Panc1 (cell line): Measurements from ENCODE around the gene ERMARD.

Experiments used
- POLR2AphosphoS5 ChIP-seq: IDR thresholded peaks from 2 replicates; pipeline ENCODE4 v1.6.1; 2012; ENCODE audit warnings: mild to moderate bottlenecking, low read depth, low read length, moderate library complexity
- REST ChIP-seq, 2 experiments: IDR thresholded peaks; 2 replicates each; pipeline ENCODE4 v1.6.1; 2011 to 2012; ENCODE audit warnings: low read depth in 2 of 2, control low read depth in 1 of 2, low read length in 1 of 2, mild to moderate bottlenecking in 1 of 2, moderate library complexity in 1 of 2; ENCODE audit not compliant: insufficient read depth in 1 of 2
- SIN3A ChIP-seq: IDR thresholded peaks from 2 replicates; pipeline ENCODE4 v1.6.1; 2012; ENCODE audit warnings: low read depth, mild to moderate bottlenecking, low read length, moderate library complexity, borderline replicate concordance; ENCODE audit not compliant: insufficient read depth
- TCF7L2 ChIP-seq: IDR thresholded peaks from 2 replicates; pipeline ENCODE4 v1.6.1; 2011; ENCODE audit warnings: mild to moderate bottlenecking, low read depth, low read length, inconsistent platforms
- TF ChIP-seq, protein P1 (sequence below): fragments of 450-650 bp; IDR thresholded peaks from 2 replicates; pipeline ENCODE4 v1.5.1; 2017; ENCODE audit warnings: mild to moderate bottlenecking

GRCh38 chr6:169738976-169739529 is 12.4 kb upstream of the ERMARD start:
- TF ChIP-seq POLR2AphosphoS5 (no peak), SIN3A (no peak), REST (IDR thresholded peaks at IDR 0.05; ENCODE audit: insufficient read depth in 1 of 2, low read depth in 2 of 2, low read length in 1 of 2) (no peak), TCF7L2 (no peak)
- TF ChIP-seq, protein P1, sequence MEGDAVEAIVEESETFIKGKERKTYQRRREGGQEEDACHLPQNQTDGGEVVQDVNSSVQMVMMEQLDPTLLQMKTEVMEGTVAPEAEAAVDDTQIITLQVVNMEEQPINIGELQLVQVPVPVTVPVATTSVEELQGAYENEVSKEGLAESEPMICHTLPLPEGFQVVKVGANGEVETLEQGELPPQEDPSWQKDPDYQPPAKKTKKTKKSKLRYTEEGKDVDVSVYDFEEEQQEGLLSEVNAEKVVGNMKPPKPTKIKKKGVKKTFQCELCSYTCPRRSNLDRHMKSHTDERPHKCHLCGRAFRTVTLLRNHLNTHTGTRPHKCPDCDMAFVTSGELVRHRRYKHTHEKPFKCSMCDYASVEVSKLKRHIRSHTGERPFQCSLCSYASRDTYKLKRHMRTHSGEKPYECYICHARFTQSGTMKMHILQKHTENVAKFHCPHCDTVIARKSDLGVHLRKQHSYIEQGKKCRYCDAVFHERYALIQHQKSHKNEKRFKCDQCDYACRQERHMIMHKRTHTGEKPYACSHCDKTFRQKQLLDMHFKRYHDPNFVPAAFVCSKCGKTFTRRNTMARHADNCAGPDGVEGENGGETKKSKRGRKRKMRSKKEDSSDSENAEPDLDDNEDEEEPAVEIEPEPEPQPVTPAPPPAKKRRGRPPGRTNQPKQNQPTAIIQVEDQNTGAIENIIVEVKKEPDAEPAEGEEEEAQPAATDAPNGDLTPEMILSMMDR: no peak
